HAP-1 (cell line): ENCODE data around the gene PIK3R5.

Experiments
- DNase-seq, 2 experiments: peaks; one replicate each; pipeline ENCODE4 v3.0.0-alpha.2; 2016 to 2020; ENCODE audit warnings: low spot score in 2 of 2
- H3K27me3 ChIP-seq: fragments of 250-450 bp; sonication (Bioruptor Pico); 2 replicates; pipeline ENCODE4 v1.5.1; 2020; ENCODE audit warnings: low read depth, mild to moderate bottlenecking, moderate library complexity
- H3K36me3 ChIP-seq: fragments of 250-450 bp; sonication (Bioruptor Pico); replicated peaks from 2 replicates; pipeline ENCODE4 v1.5.1; 2020; ENCODE audit warnings: mild to moderate bottlenecking
- H3K4me1 ChIP-seq: fragments of 250-450 bp; sonication (Bioruptor Pico); 2 replicates; pipeline ENCODE4 v1.5.1; 2020; ENCODE audit warnings: mild to moderate bottlenecking
- H3K4me3 ChIP-seq: fragments of 250-450 bp; sonication (Bioruptor Pico); 2 replicates; pipeline ENCODE4 v1.5.1; 2020; ENCODE audit warnings: mild to moderate bottlenecking, moderate library complexity
- H3K9me3 ChIP-seq: fragments of 250-450 bp; sonication (Bioruptor Pico); 2 replicates; pipeline ENCODE4 v1.5.1; 2020; ENCODE audit warnings: mild to moderate bottlenecking, moderate library complexity
- in situ Hi-C: fragments of 300-500 bp; cut with MboI; formaldehyde crosslinking; loops from 3 replicates; pipeline ENCODE4 v1.14.3; 2020; ENCODE audit warnings: low sequenced_read_pairs, inconsistent platforms, mixed read lengths

The PIK3R5 gene

GRCh38 chr17:8965394-8966168 is at the start of gene PIK3R5:
Gene PIK3R5, minus strand, starts transcription at chr17:8965707. Its CDS starts 54,213 bp downstream, at chr17:8911494.
- Histone ChIP-seq H3K36me3 (no peaks in the 10 kb centered on the region), H3K9me3 (no peaks in the 10 kb centered on the region), H3K4me1 (no peaks in the 10 kb centered on the region), H3K27me3 (peaks cover 26% of the 10 kb centered on the region), H3K4me3 (peak within 1 kb of the TSS; percentile 18)
- DNase-seq = peak in 1 of 2 experiments; percentile 67
- in situ Hi-C loops = no loop called here

GRCh38 chr17:9011001-9011400 is 45.5 kb upstream of the PIK3R5 start:
- Histone ChIP-seq H3K4me3 (no peak overlapping the region), H3K36me3 (no peaks in the 10 kb centered on the region), H3K27me3 (0 out of 2 replicates have a peak, but pooled peaks cover 2% of the 10 kb centered on the region), H3K4me1 (no peaks in the 10 kb centered on the region), H3K9me3 (no peaks in the 10 kb centered on the region)
- in situ Hi-C loops = loop anchor here (25.0 kb wide), 1 partner anchor 526 kb away; no protein-coding TSS in a partner anchor
- no peak for DNase-seq

GRCh38 chr17:9009737-9010136 is 44.2 kb upstream of the PIK3R5 start:
- in situ Hi-C loops = loop anchor here (25.0 kb wide), 1 partner anchor 528 kb away; no protein-coding TSS in a partner anchor
- no peak for DNase-seq
- Histone ChIP-seq H3K27me3 (0 out of 2 replicates have a peak, but pooled peaks cover 2% of the 10 kb centered on the region), H3K4me1 (no peaks in the 10 kb centered on the region), H3K36me3 (no peaks in the 10 kb centered on the region), H3K9me3 (no peaks in the 10 kb centered on the region), H3K4me3 (no peak overlapping the region)

GRCh38 chr17:9009096-9009495 is 43.6 kb upstream of the PIK3R5 start:
- H3K36me3 ChIP-seq = no peaks in the 10 kb centered on the region
- H3K27me3 ChIP-seq = peaks cover 7% of the 10 kb centered on the region
- in situ Hi-C loops = loop anchor here (25.0 kb wide), 1 partner anchor 528 kb away; no protein-coding TSS in a partner anchor
- no peaks in the 10 kb centered on the region for H3K4me1 ChIP-seq
- H3K9me3 ChIP-seq = no peaks in the 10 kb centered on the region
- DNase-seq = no peak
- no peak overlapping the region for H3K4me3 ChIP-seq

- DNase-seq = no peak
- Histone ChIP-seq H3K36me3 (no peaks in the 10 kb centered on the region), H3K27me3 (peaks cover 20% of the 10 kb centered on the region), H3K4me3 (no peak overlapping the region), H3K4me1 (no peaks in the 10 kb centered on the region), H3K9me3 (no peaks in the 10 kb centered on the region)
- in situ Hi-C loops = loop anchor here (25.0 kb wide), 1 partner anchor 530 kb away; no protein-coding TSS in a partner anchor
Measured at GRCh38 chr17:9007052-9007714, 41.7 kb upstream of the PIK3R5 start.

- Histone ChIP-seq H3K4me3 (no peak overlapping the region), H3K36me3 (no peaks in the 10 kb centered on the region), H3K4me1 (no peaks in the 10 kb centered on the region), H3K9me3 (no peaks in the 10 kb centered on the region), H3K27me3 (peaks cover 20% of the 10 kb centered on the region)
- DNase-seq = no peak
- in situ Hi-C loops = loop anchor here (25.0 kb wide), 1 partner anchor 531 kb away; no protein-coding TSS in a partner anchor
Measured at GRCh38 chr17:9006175-9006767, 40.8 kb upstream of the PIK3R5 start.

- Histone ChIP-seq H3K36me3 (no peaks in the 10 kb centered on the region), H3K4me1 (no peaks in the 10 kb centered on the region), H3K4me3 (no peak overlapping the region), H3K27me3 (peaks cover 23% of the 10 kb centered on the region), H3K9me3 (no peaks in the 10 kb centered on the region)
- in situ Hi-C loops = loop anchor here (25.0 kb wide), 1 partner anchor 532 kb away; no protein-coding TSS in a partner anchor
- no peak for DNase-seq
Measured at GRCh38 chr17:9004961-9005285, 39.4 kb upstream of the PIK3R5 start.

- peaks cover 24% of the 10 kb centered on the region for H3K27me3 ChIP-seq
- in situ Hi-C loops = loop anchor here (25.0 kb wide), 1 partner anchor 533 kb away; no protein-coding TSS in a partner anchor
- DNase-seq = no peak
- H3K4me1 ChIP-seq = no peaks in the 10 kb centered on the region
- H3K9me3 ChIP-seq = no peaks in the 10 kb centered on the region
- H3K36me3 ChIP-seq = no peaks in the 10 kb centered on the region
- no peak overlapping the region for H3K4me3 ChIP-seq
Measured at GRCh38 chr17:9004132-9004960, 38.8 kb upstream of the PIK3R5 start.

GRCh38 chr17:9003355-9004131 is 38.0 kb upstream of the PIK3R5 start:
- DNase-seq = no peak
- Histone ChIP-seq H3K36me3 (no peaks in the 10 kb centered on the region), H3K27me3 (peaks cover 21% of the 10 kb centered on the region), H3K4me1 (no peaks in the 10 kb centered on the region), H3K9me3 (no peaks in the 10 kb centered on the region), H3K4me3 (no peak overlapping the region)
- in situ Hi-C loops = loop anchor here (25.0 kb wide), 1 partner anchor 534 kb away; no protein-coding TSS in a partner anchor

- DNase-seq = peak in 1 of 2 experiments; percentile 29
- Histone ChIP-seq H3K27me3 (peaks cover 21% of the 10 kb centered on the region), H3K4me3 (no peak overlapping the region), H3K36me3 (no peaks in the 10 kb centered on the region), H3K4me1 (no peaks in the 10 kb centered on the region), H3K9me3 (no peaks in the 10 kb centered on the region)
- in situ Hi-C loops = loop anchor here (25.0 kb wide), 1 partner anchor 535 kb away; no protein-coding TSS in a partner anchor
Measured at GRCh38 chr17:9002606-9003354, 37.3 kb upstream of the PIK3R5 start.

GRCh38 chr17:9002227-9002605 is 36.7 kb upstream of the PIK3R5 start:
- Histone ChIP-seq H3K4me3 (no peak overlapping the region), H3K36me3 (no peaks in the 10 kb centered on the region), H3K9me3 (no peaks in the 10 kb centered on the region), H3K27me3 (peaks cover 21% of the 10 kb centered on the region), H3K4me1 (no peaks in the 10 kb centered on the region)
- in situ Hi-C loops = loop anchor here (25.0 kb wide), 1 partner anchor 535 kb away; no protein-coding TSS in a partner anchor
- no peak for DNase-seq

- peaks cover 21% of the 10 kb centered on the region for H3K27me3 ChIP-seq
- H3K36me3 ChIP-seq = no peaks in the 10 kb centered on the region
- no peak for DNase-seq
- H3K9me3 ChIP-seq = no peaks in the 10 kb centered on the region
- H3K4me3 ChIP-seq = no peak overlapping the region
- no peaks in the 10 kb centered on the region for H3K4me1 ChIP-seq
- in situ Hi-C loops = loop anchor here (25.0 kb wide), 1 partner anchor 536 kb away; no protein-coding TSS in a partner anchor
Measured at GRCh38 chr17:9001559-9001958, 36.1 kb upstream of the PIK3R5 start.
